Heart left ventricle (tissue), 16 donors: ENCODE results near the gene AGPAT3. TPM values are rescaled to one million over a fixed set of nuclear protein-coding genes. Genes with fewer than 3 reads are reported as not detected.

ENCODE experiments used
- ATAC-seq, 4 donors: fragments of 200-7000 bp; cut with Tn5 transposase; one replicate each; pipeline ENCODE4 v1.9.1; 2020 to 2022; ENCODE audit warnings: moderate library complexity in 4 of 4, mild to moderate bottlenecking in 3 of 4, moderate number of reproducible peaks in 1 of 4
- DNase-seq, 5 donors: peaks; one replicate each; pipeline ENCODE4 v3.0.0-alpha.2; 2020
- H3K27ac ChIP-seq, 12 donors: fragments of 200-600 bp; sonication (generic) in 4 of 12; one replicate each; pipeline versions ENCODE4 v1.5.0 to v1.8.0; 2016 to 2022; ENCODE audit warnings: mild to moderate bottlenecking in 2 of 12
- H3K27me3 ChIP-seq, 9 donors: fragments of 200-600 bp; sonication (generic) in 2 of 9; one replicate each; pipeline versions ENCODE4 v1.5.1 to v1.8.0; 2016 to 2022; ENCODE audit warnings: mild to moderate bottlenecking in 3 of 9
- H3K36me3 ChIP-seq, 9 donors: fragments of 200-600 bp; sonication (generic) in 2 of 9; one replicate each; pipeline versions ENCODE4 v1.5.0 to v1.8.0; 2018 to 2022; ENCODE audit warnings: mild to moderate bottlenecking in 2 of 9
- H3K4me1 ChIP-seq, 12 donors: fragments of 200-600 bp; sonication (generic) in 4 of 12; one replicate each; pipeline versions ENCODE4 v1.5.0 to v1.8.0; 2016 to 2022; ENCODE audit warnings: mild to moderate bottlenecking in 3 of 12
- H3K4me3 ChIP-seq, 12 donors: fragments of 200-600 bp; sonication (generic) in 4 of 12; one replicate each; pipeline versions ENCODE4 v1.5.0 to v1.8.0; 2017 to 2022; ENCODE audit warnings: mild to moderate bottlenecking in 9 of 12, moderate library complexity in 4 of 12
- H3K9me3 ChIP-seq, 12 donors: fragments of 200-600 bp; sonication (generic) in 4 of 12; one replicate each; pipeline versions ENCODE4 v1.5.0 to v1.8.0; 2016 to 2022; ENCODE audit warnings: mild to moderate bottlenecking in 1 of 12
- POLR2A ChIP-seq, 2 donors: fragments of 450-650 bp; IDR thresholded peaks; one replicate each; pipeline ENCODE4 v1.6.1; 2017; ENCODE audit warnings: antibody characterized with exemption in 2 of 2, mild to moderate bottlenecking in 2 of 2, moderate library complexity in 2 of 2
- WGBS, 4 donors: extraction: QIAGEN DNeasy Blood & Tissue Kit in 2 of 4; methylation state at CpG; one replicate each; pipeline versions ENCODE4 v1.1.5 to v1.1.7; 2013 to 2018; 5-methylcytosine and 5-hydroxymethylcytosine counted together
- intact Hi-C, 10 donors: fragments of 100-400 bp; cut with DNase I; formaldehyde crosslinking; loops; one replicate each; pipeline versions ENCODE4 v1.11.1 to v1.14.2; 2022
- polyA plus RNA-seq, 2 donors: library from polyadenylated mRNA; stranded (reverse); fragments of 200-250 nt; gene quantifications; one replicate each; pipeline ENCODE4 v1.2.3, GENCODE V29; 2013
- total RNA-seq, 9 donors: library from RNA; depleted of rRNA in 2 of 9; stranded (reverse); fragments of >200 nt in 2 of 9; fragmentation: NEBNext Ultra II Directional in 3 of 9; extraction: Animal tissue kit (Norgen Biotek cat#: 25700) in 3 of 9; gene quantifications; one replicate each; pipeline versions ENCODE4 v1.1.0 to v1.2.4, GENCODE V29; 2016 to 2023
- TF ChIP-seq, protein P1 (sequence below), 12 donors: fragments of 200-600 bp; sonication (generic) in 4 of 12; IDR thresholded peaks; one replicate each; pipeline versions ENCODE4 v1.5.0 to v1.8.0; 2018 to 2022; ENCODE audit warnings: antibody characterized with exemption in 12 of 12, mild to moderate bottlenecking in 5 of 12
- donor health status: ischemic (EF 13 %, LVEDD 7.1; RV severe dilation, severe dysfunction).
- donor health status: healthy with polysubstance abuse.
- donor health status: DM: no; HTN: yes; CAD: no.
- donor health status: DM: no; HTN: no; CAD: no.
- donor health status: ischemic (EF 25% LVEDD 6.9; RV normal size, moderate dysfunction).
- donor health status: ischemic (EF 25% LVEDD 5.7; RV mildly dilated, moderate dysfunction).
- donor health status: healthy.
- donor health status: DM: yes; HTN: yes; CAD: no.
- donor health status: ischemic (EF 35%, LVEDD 5.7; RV mildly dilated, moderate dysfunction).
- donor health status: nonischemic (EF 11% LVEDD 7.7; RV severe dilation, severe dysfunction).
- donor health status: DM: yes; HTN: yes; CAD: no.
- donor health status: PGD.
- donor health status: ischemic (EF 29% LVEDD 5.4; RV normal size, mild dysfunction).
- donor health status: nonischemic (EF 23%, LVEDD 6.1; RV moderate dilation, normal function).

AGPAT3 gene
- total and polyA plus RNA-seq, 11 donors = 26.6 to 86.0 (median 64.5) TPM

DNA sequence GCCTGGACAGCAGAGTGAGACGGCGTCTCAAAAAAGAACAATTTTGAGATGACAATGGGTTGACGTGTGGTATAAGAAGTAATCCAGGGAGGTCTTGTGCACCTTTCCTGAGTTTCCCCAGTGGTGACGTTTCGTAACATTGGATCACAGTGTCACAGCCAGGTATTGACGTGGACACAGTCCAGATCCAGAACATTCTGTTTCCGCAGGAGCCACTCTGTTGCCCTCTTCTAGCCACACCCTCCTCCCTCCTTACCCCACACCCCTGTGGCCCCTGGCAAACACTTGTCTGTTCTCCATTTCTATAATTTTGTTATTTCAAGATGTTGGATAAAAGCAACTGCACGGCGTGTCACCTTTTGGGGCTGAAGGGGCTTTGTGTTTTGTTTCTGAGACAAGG, 140.6 kb downstream of the AGPAT3 start:
- DNase-seq (no peak), ATAC-seq (no peak)
- Histone ChIP-seq H3K9me3 (no peaks in the 10 kb centered on the region), H3K27ac (peak overlapping the region in 11 of 12 donors; percentile 35 to 88 (median 72)), H3K36me3 (no peaks in the 10 kb centered on the region), H3K4me1 (peaks cover 0 to 15% (median 0%) of the 10 kb centered on the region in 12 donors), H3K4me3 (no peak overlapping the region), H3K27me3 (no peaks in the 10 kb centered on the region)
- WGBS, 4 donors = 83 to 86% (median 84%) methylated on average over 9 of the region's 9 CpGs
- no peak for TF ChIP-seq POLR2A (IDR thresholded peaks at IDR 0.05)
- TF ChIP-seq, protein P1, sequence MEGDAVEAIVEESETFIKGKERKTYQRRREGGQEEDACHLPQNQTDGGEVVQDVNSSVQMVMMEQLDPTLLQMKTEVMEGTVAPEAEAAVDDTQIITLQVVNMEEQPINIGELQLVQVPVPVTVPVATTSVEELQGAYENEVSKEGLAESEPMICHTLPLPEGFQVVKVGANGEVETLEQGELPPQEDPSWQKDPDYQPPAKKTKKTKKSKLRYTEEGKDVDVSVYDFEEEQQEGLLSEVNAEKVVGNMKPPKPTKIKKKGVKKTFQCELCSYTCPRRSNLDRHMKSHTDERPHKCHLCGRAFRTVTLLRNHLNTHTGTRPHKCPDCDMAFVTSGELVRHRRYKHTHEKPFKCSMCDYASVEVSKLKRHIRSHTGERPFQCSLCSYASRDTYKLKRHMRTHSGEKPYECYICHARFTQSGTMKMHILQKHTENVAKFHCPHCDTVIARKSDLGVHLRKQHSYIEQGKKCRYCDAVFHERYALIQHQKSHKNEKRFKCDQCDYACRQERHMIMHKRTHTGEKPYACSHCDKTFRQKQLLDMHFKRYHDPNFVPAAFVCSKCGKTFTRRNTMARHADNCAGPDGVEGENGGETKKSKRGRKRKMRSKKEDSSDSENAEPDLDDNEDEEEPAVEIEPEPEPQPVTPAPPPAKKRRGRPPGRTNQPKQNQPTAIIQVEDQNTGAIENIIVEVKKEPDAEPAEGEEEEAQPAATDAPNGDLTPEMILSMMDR (IDR thresholded peaks at IDR 0.05) = no peak
- intact Hi-C loops = no loop called here

DNA sequence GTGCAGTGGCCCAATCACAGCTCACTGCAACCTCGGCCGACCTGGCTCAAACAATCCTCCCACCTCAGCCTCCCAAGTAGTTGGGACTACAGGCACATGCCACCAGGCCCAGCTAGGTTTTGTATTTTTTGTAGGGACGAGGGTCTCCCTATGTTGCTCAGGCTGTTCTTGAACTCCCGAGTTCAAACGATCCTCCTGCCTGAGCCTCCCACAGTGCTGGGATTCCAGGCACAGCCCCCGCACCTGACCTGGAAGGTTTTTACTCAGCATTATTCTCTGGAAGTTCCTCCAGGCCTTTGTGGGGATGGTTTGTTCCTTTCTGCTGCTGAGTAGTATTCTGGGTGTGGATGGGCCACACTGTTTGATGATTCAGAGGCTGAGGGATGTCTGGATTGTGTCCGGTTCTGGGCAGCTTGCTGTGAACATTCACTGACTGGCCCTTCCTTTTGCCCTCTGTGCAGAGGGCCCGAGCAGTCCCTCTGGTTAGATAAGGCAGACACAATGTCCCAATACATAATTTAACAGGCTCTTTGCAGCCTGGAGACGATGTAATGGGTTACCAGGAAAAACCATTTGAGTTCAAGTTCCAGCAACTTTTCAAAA, 141.1 kb downstream of the AGPAT3 start:
- TF ChIP-seq, protein P1 (IDR thresholded peaks at IDR 0.05) = no peak
- TF ChIP-seq POLR2A (IDR thresholded peaks at IDR 0.05) = no peak
- Histone ChIP-seq H3K9me3 (no peaks in the 10 kb centered on the region), H3K36me3 (no peaks in the 10 kb centered on the region), H3K27me3 (no peaks in the 10 kb centered on the region), H3K4me1 (peaks cover 0 to 18% (median under 1%) of the 10 kb centered on the region in 12 donors), H3K27ac (peak overlapping the region in 11 of 12 donors; percentile 35 to 88 (median 72)), H3K4me3 (no peak overlapping the region)
- WGBS, 4 donors = 60 to 73% (median 67%) methylated on average over 9 of the region's 9 CpGs
- intact Hi-C loops = no loop called here
- DNase-seq (peak in 3 of 5 donors; percentile 40 to 70 (median 59)), ATAC-seq (peak; percentile 65 to 95 (median 90))

DNA sequence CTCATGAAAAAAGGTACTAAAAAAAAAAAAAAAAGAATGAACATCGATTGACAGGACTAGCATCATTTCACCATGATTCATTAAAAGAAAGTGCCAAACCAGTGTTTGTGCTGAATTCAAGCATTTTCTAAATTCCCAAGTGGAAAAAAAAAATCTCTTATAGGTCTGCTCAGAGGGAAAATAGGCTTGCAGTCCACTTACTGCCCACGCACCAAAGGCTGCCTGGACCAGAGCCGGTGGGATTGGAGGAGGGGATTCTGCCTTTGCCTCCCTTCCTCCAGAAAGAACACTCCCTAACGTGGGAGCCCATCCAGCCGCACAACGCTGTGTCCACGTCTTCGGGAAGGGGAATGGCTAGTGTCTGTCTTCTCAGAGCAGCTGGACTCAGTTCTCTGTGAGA, 141.6 kb downstream of the AGPAT3 start:
- intact Hi-C loops = no loop called here
- 57 to 71% (median 69%) methylated on average over 8 of the region's 8 CpGs for WGBS, 4 donors
- H3K36me3 ChIP-seq = no peaks in the 10 kb centered on the region
- H3K9me3 ChIP-seq = no peaks in the 10 kb centered on the region
- H3K27me3 ChIP-seq = no peaks in the 10 kb centered on the region
- H3K4me3 ChIP-seq = no peak overlapping the region
- H3K27ac ChIP-seq = peak overlapping the region in 11 of 12 donors; percentile 9 to 88 (median 72)
- DNase-seq (peak; percentile 63 to 87 (median 75)), ATAC-seq (peak; percentile 48 to 83 (median 72))
- TF ChIP-seq POLR2A (IDR thresholded peaks at IDR 0.05) = no peak
- TF ChIP-seq, protein P1 (IDR thresholded peaks at IDR 0.05) = no peak
- peaks cover 0 to 19% (median 5%) of the 10 kb centered on the region in 12 donors for H3K4me1 ChIP-seq

DNA sequence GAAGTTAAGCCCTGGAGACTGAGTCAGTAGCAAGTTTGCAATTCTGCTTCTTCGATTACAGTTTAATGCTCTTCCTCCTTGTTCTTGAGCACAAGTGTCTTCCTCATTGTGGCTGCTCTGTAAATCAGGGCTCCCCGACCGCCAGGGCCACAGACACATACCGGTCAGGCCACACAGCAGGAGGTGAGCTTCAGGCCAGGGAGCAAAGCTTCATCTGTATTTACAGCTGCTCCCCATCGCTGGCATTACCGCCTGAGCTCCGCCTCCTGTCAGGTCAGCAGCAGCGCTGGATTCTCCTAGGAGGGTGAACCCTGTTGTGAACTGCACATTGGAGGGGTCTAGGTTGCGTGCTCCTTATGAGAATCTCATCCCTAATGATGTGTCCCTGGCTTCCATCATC, 145.4 kb downstream of the AGPAT3 start:
- ATAC-seq = no peak
- WGBS, 4 donors = 75 to 78% (median 77%) methylated on average over 9 of the region's 9 CpGs

More for the DNA sequence above, 145.4 kb downstream of the AGPAT3 start:
- H3K4me3 ChIP-seq = no peak overlapping the region
- H3K27me3 ChIP-seq = no peaks in the 10 kb centered on the region
- TF ChIP-seq, protein P1 (IDR thresholded peaks at IDR 0.05) = no peak
- no peak for TF ChIP-seq POLR2A (IDR thresholded peaks at IDR 0.05)
- no peaks in the 10 kb centered on the region for H3K9me3 ChIP-seq
- H3K36me3 ChIP-seq = no peaks in the 10 kb centered on the region
- H3K4me1 ChIP-seq = peaks cover 7 to 42% (median 25%) of the 10 kb centered on the region in 12 donors
- intact Hi-C loops = loop anchor here in 1 of 10 donors (5.0 kb wide), 1 partner anchor 287 kb away; no protein-coding TSS in a partner anchor
- DNase-seq = no peak
- H3K27ac ChIP-seq = peak overlapping the region in 1 of 12 donors; percentile 12
